NCI-H2081 treated with DMSO at 0.1 percent for 48 hours (cell line): ENCODE measurements around the gene RPL26.

Experiments
- DNase-seq: peaks from one replicate; lab custom pipeline; 2025; lab: John Stamatoyannopoulos, UW

Gene RPL26

GRCh38 chr17:8383143-8383822, at the start of gene RPL26:
RPL26 (minus strand) TSS chr17:8383193; CDS start chr17:8382310, 883 bp downstream.
- peak; percentile 67 for DNase-seq

GRCh38 chr17:8430966-8431365, 48.0 kb upstream of the RPL26 start:
- DNase-seq, result no peak

- no peak for DNase-seq
Measured at GRCh38 chr17:8426802-8427201, 43.8 kb upstream of the RPL26 start.

- no peak for DNase-seq
Measured at GRCh38 chr17:8426094-8426720, 43.2 kb upstream of the RPL26 start.

- DNase-seq, result no peak
Measured at GRCh38 chr17:8421571-8421970, 38.6 kb upstream of the RPL26 start.

- no peak for DNase-seq
Measured at GRCh38 chr17:8420041-8420934, 37.3 kb upstream of the RPL26 start.

GRCh38 chr17:8419305-8419704, 36.3 kb upstream of the RPL26 start:
- no peak for DNase-seq

- DNase-seq, result no peak
Measured at GRCh38 chr17:8418471-8418870, 35.5 kb upstream of the RPL26 start.

GRCh38 chr17:8417806-8418205, 34.8 kb upstream of the RPL26 start:
- no peak for DNase-seq

GRCh38 chr17:8413938-8414337, 30.9 kb upstream of the RPL26 start:
- DNase-seq, result no peak

- DNase-seq, result no peak
Measured at GRCh38 chr17:8413328-8413727, 30.3 kb upstream of the RPL26 start.

- DNase-seq, result no peak
Measured at GRCh38 chr17:8412089-8412488, 29.1 kb upstream of the RPL26 start.

- DNase-seq, result no peak
Measured at GRCh38 chr17:8410883-8411238, 27.9 kb upstream of the RPL26 start.

- peak; percentile 38 for DNase-seq
Measured at GRCh38 chr17:8409966-8410882, 27.2 kb upstream of the RPL26 start.

GRCh38 chr17:8408371-8408770, 25.4 kb upstream of the RPL26 start:
- no peak for DNase-seq

- no peak for DNase-seq
Measured at GRCh38 chr17:8406174-8406573, 23.2 kb upstream of the RPL26 start.

- DNase-seq, result no peak
Measured at GRCh38 chr17:8405499-8406016, 22.6 kb upstream of the RPL26 start.

GRCh38 chr17:8402921-8403536, 20.0 kb upstream of the RPL26 start:
- DNase-seq, result no peak

- no peak for DNase-seq
Measured at GRCh38 chr17:8401107-8401506, 18.1 kb upstream of the RPL26 start.

- DNase-seq, result no peak
Measured at GRCh38 chr17:8398980-8399379, 16.0 kb upstream of the RPL26 start.

- no peak for DNase-seq
Measured at GRCh38 chr17:8397636-8398035, 14.6 kb upstream of the RPL26 start, which contains the start of gene RNF222. RNF222 (minus strand) TSS chr17:8397827; CDS start chr17:8393461, 4,366 bp downstream.
